ENCODE measurements around the gene ZBTB24.

Gene ZBTB24

GRCh38 chr6:109440331-109441068 is 42.5 kb downstream of the ZBTB24 start, which contains the start of the genes PPIL6 and SMPD2:
Gene PPIL6, minus strand, starts transcription at chr6:109440628. Its CDS starts 38 bp downstream, at chr6:109440590.
Gene SMPD2, plus strand, starts transcription at chr6:109440724. Its CDS starts 398 bp downstream, at chr6:109441122.
- no peaks in the 10 kb centered on the region for H3K9me3 ChIP-seq (ENCODE audit: severe bottlenecking)
- ATAC-seq (ENCODE audit: low read depth), result peak; percentile 77
- TF ChIP-seq, protein P1, sequence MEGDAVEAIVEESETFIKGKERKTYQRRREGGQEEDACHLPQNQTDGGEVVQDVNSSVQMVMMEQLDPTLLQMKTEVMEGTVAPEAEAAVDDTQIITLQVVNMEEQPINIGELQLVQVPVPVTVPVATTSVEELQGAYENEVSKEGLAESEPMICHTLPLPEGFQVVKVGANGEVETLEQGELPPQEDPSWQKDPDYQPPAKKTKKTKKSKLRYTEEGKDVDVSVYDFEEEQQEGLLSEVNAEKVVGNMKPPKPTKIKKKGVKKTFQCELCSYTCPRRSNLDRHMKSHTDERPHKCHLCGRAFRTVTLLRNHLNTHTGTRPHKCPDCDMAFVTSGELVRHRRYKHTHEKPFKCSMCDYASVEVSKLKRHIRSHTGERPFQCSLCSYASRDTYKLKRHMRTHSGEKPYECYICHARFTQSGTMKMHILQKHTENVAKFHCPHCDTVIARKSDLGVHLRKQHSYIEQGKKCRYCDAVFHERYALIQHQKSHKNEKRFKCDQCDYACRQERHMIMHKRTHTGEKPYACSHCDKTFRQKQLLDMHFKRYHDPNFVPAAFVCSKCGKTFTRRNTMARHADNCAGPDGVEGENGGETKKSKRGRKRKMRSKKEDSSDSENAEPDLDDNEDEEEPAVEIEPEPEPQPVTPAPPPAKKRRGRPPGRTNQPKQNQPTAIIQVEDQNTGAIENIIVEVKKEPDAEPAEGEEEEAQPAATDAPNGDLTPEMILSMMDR (IDR thresholded peaks at IDR 0.05; ENCODE audit: poor library complexity, severe bottlenecking), result peak; percentile 31
- no peak for DNase-seq (ENCODE audit: low spot score)
- peak within 1 kb of the TSS; percentile 36 for H3K27ac ChIP-seq (ENCODE audit: poor library complexity, severe bottlenecking)
- H3K4me3 ChIP-seq (ENCODE audit: severe bottlenecking), result peak within 1 kb of the TSS; percentile 75
- peaks cover 22% of the 10 kb centered on the region for H3K36me3 ChIP-seq (ENCODE audit: low read depth)
- H3K4me1 ChIP-seq (ENCODE audit: insufficient read depth, poor library complexity, severe bottlenecking), result peaks cover 9% of the 10 kb centered on the region
- no peaks in the 10 kb centered on the region for H3K27me3 ChIP-seq (ENCODE audit: insufficient read depth, poor library complexity, severe bottlenecking)

DNA sequence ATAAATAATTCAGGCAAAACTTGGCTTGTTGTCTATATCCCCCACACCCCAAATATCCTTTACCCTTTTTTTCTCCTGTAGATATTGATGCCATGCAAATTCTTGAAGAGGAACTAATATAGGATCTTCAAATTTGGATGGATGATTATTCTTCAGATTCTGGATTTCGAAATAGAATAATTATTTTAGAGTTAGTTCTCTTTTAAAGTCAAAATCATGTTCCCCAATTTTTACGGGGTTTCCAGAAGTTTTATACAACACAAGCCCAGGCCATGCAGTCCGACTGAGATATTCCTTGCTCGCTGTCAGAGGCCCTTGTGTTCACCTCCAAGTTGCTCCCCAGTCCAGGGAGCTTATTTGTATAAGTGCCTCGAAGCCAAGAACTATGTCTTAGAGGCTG is 47.0 kb downstream of the ZBTB24 start:
- ATAC-seq (ENCODE audit: low read depth) (no peak), DNase-seq (ENCODE audit: low spot score) (no peak)
- peaks cover 9% of the 10 kb centered on the region for H3K4me1 ChIP-seq (ENCODE audit: insufficient read depth, poor library complexity, severe bottlenecking)
- TF ChIP-seq, protein P1 (IDR thresholded peaks at IDR 0.05; ENCODE audit: poor library complexity, severe bottlenecking), result no peak
- H3K9me3 ChIP-seq (ENCODE audit: severe bottlenecking), result no peaks in the 10 kb centered on the region
- no peaks in the 10 kb centered on the region for H3K27me3 ChIP-seq (ENCODE audit: insufficient read depth, poor library complexity, severe bottlenecking)
- H3K27ac ChIP-seq (ENCODE audit: poor library complexity, severe bottlenecking), result no peak overlapping the region
- H3K4me3 ChIP-seq (ENCODE audit: severe bottlenecking), result no peak overlapping the region
- no peaks in the 10 kb centered on the region for H3K36me3 ChIP-seq (ENCODE audit: low read depth)

- H3K27ac ChIP-seq (ENCODE audit: poor library complexity, severe bottlenecking), result no peak overlapping the region
- TF ChIP-seq, protein P1 (IDR thresholded peaks at IDR 0.05; ENCODE audit: poor library complexity, severe bottlenecking), result no peak
- ATAC-seq (ENCODE audit: low read depth) (no peak), DNase-seq (ENCODE audit: low spot score) (no peak)
- peaks cover 7% of the 10 kb centered on the region for H3K4me1 ChIP-seq (ENCODE audit: insufficient read depth, poor library complexity, severe bottlenecking)
- no peaks in the 10 kb centered on the region for H3K9me3 ChIP-seq (ENCODE audit: severe bottlenecking)
- no peak overlapping the region for H3K4me3 ChIP-seq (ENCODE audit: severe bottlenecking)
- no peaks in the 10 kb centered on the region for H3K36me3 ChIP-seq (ENCODE audit: low read depth)
- no peaks in the 10 kb centered on the region for H3K27me3 ChIP-seq (ENCODE audit: insufficient read depth, poor library complexity, severe bottlenecking)
These were observed 48.6 kb downstream of the ZBTB24 start for GRCh38 chr6:109434456-109434855.

DNA sequence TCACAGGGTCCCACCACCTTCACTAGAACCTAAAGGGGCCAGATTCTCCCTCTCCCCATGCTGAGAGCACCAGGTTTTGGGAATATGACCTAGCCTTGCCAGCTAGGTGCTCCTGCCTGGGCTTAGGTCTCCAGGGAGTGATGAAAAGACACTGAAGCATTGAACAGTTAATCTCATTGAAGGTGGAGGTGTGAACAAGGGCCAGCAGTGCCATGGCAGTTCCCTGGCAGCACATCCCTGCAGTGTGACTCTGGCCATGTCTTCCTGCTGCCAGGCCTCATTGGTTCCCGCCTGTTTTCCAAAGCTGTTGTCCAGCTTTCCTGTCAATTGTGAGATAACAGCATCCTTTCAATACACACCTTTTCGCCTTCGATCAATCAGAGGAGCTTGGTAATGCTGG is 53.5 kb downstream of the ZBTB24 start:
- Histone ChIP-seq H3K9me3 (ENCODE audit: severe bottlenecking) (no peaks in the 10 kb centered on the region), H3K4me1 (ENCODE audit: insufficient read depth, poor library complexity, severe bottlenecking) (no peaks in the 10 kb centered on the region), H3K36me3 (ENCODE audit: low read depth) (no peaks in the 10 kb centered on the region), H3K27me3 (ENCODE audit: insufficient read depth, poor library complexity, severe bottlenecking) (no peaks in the 10 kb centered on the region), H3K4me3 (ENCODE audit: severe bottlenecking) (no peak overlapping the region), H3K27ac (ENCODE audit: poor library complexity, severe bottlenecking) (no peak overlapping the region)
- DNase-seq (ENCODE audit: low spot score), result no peak
- TF ChIP-seq, protein P1 (IDR thresholded peaks at IDR 0.05; ENCODE audit: poor library complexity, severe bottlenecking), result no peak
- no peak for ATAC-seq (ENCODE audit: low read depth)

DNA sequence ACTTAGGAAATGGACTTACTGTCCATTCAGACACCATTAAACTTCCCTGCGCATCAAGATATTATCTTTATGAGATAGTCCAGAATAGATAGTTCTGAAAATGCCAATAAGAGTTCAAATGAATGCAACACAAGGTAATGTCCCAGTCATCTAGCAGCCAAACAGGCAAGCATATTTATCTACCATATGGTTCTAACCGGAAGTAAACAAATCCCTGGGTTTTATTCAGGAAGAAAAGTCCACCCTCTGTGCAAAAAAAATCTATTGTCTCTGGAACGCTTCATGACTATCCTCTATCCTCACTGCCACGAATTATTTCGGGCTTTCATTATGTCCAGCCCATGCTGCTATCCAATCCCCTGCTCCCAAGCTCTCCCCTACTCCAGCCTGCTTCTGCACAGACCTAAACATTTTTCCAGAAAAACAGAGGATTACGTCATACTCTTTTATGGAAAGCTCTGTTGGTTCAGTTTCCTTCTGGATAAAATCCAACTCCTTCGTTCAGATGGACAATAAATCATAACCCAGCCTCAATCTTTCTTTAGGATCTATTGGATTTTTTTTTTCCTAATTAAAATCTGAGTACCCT is 54.0 kb downstream of the ZBTB24 start:
- ATAC-seq (ENCODE audit: low read depth) (no peak), DNase-seq (ENCODE audit: low spot score) (no peak)
- Histone ChIP-seq H3K27me3 (ENCODE audit: insufficient read depth, poor library complexity, severe bottlenecking) (no peaks in the 10 kb centered on the region), H3K36me3 (ENCODE audit: low read depth) (no peaks in the 10 kb centered on the region), H3K27ac (ENCODE audit: poor library complexity, severe bottlenecking) (no peak overlapping the region), H3K9me3 (ENCODE audit: severe bottlenecking) (no peaks in the 10 kb centered on the region), H3K4me3 (ENCODE audit: severe bottlenecking) (no peak overlapping the region), H3K4me1 (ENCODE audit: insufficient read depth, poor library complexity, severe bottlenecking) (no peaks in the 10 kb centered on the region)
- TF ChIP-seq, protein P1 (IDR thresholded peaks at IDR 0.05; ENCODE audit: poor library complexity, severe bottlenecking), result no peak

Measured in RWPE2 (cell line).